ENCODE measurements around the gene NUDT2. TPM values are rescaled to one million over a fixed set of nuclear protein-coding genes. Genes with fewer than 3 reads are reported as not detected.

NUDT2 gene
- total RNA-seq, 2 experiments from 2014 or later = 28.9 to 29.7 TPM

GRCh38 chr9:34376596-34377403 is 47.4 kb downstream of the NUDT2 start, which contains the start of gene MYORG:
TSS of gene MYORG (minus strand) at chr9:34376898. CDS start at chr9:34372943, 3,955 bp downstream.
- Mint-ChIP-seq H3K36me3 (peaks cover 8% of the 10 kb centered on the region), H3K9me3 (ENCODE audit: low read depth) (no peaks in the 10 kb centered on the region), H3K4me1 (peaks cover 40% of the 10 kb centered on the region), H3K4me3 (peak within 1 kb of the TSS; percentile 83), H3K27me3 (peaks cover 4% of the 10 kb centered on the region), H3K27ac (peak within 1 kb of the TSS; percentile 82)
- CTCF ChIA-PET = interaction anchor here (0.7 to 9.7 kb wide), 13 partner anchors 13 to 540 kb away, joined by 3 to 143 read pairs (median 3); partner anchors contain the start of genes ARID3C and DCTN3
- peak; percentile 82 for ATAC-seq
- peak; percentile 99 for DNase-seq

GRCh38 chr9:34377404-34377746 is 48.0 kb downstream of the NUDT2 start:
- Mint-ChIP-seq H3K9me3 (ENCODE audit: low read depth) (no peaks in the 10 kb centered on the region), H3K36me3 (peaks cover 4% of the 10 kb centered on the region), H3K4me1 (peaks cover 40% of the 10 kb centered on the region), H3K27me3 (peaks cover 4% of the 10 kb centered on the region), H3K4me3 (peak overlapping the region; percentile 83), H3K27ac (no peak overlapping the region)
- DNase-seq = no peak
- no peak for ATAC-seq
- CTCF ChIA-PET = interaction anchor here (0.9 to 9.7 kb wide), 14 partner anchors 14 to 540 kb away, joined by 3 to 143 read pairs (median 3); partner anchors contain the start of genes ARID3C, DCTN3 and RPP25L

- H3K4me3 Mint-ChIP-seq = no peak overlapping the region
- ATAC-seq = no peak
- CTCF ChIA-PET = interaction anchor here (0.5 to 9.7 kb wide), 24 partner anchors 8 to 564 kb away, joined by 3 to 143 read pairs (median 4); partner anchors contain the start of genes ARID3C, RPP25L and UBAP2
- no peak overlapping the region for H3K27ac Mint-ChIP-seq
- H3K9me3 Mint-ChIP-seq (ENCODE audit: low read depth) = no peaks in the 10 kb centered on the region
- peaks cover 40% of the 10 kb centered on the region for H3K4me1 Mint-ChIP-seq
- H3K27me3 Mint-ChIP-seq = peaks cover 4% of the 10 kb centered on the region
- no peak for DNase-seq
- H3K36me3 Mint-ChIP-seq = no peaks in the 10 kb centered on the region
These were observed 49.1 kb downstream of the NUDT2 start for GRCh38 chr9:34378376-34379060.

- Mint-ChIP-seq H3K4me3 (peak overlapping the region; percentile 77), H3K36me3 (no peaks in the 10 kb centered on the region), H3K27me3 (peaks cover 4% of the 10 kb centered on the region), H3K9me3 (ENCODE audit: low read depth) (no peaks in the 10 kb centered on the region), H3K4me1 (peaks cover 38% of the 10 kb centered on the region), H3K27ac (peak overlapping the region; percentile 81)
- ATAC-seq (peak; percentile 34), DNase-seq (peak; percentile 96)
- CTCF ChIA-PET = interaction anchor here (0.5 to 9.7 kb wide), 18 partner anchors 9 to 565 kb away, joined by 3 to 143 read pairs (median 4); partner anchors contain the start of gene UBAP2
These were observed 50.1 kb downstream of the NUDT2 start for GRCh38 chr9:34379334-34380033.

- H3K4me3 Mint-ChIP-seq = peak overlapping the region; percentile 77
- peaks cover 38% of the 10 kb centered on the region for H3K4me1 Mint-ChIP-seq
- H3K9me3 Mint-ChIP-seq (ENCODE audit: low read depth) = no peaks in the 10 kb centered on the region
These were observed 50.7 kb downstream of the NUDT2 start for GRCh38 chr9:34380034-34380510.

GRCh38 chr9:34380511-34381315 is 51.3 kb downstream of the NUDT2 start:
- Mint-ChIP-seq H3K27me3 (peaks cover 4% of the 10 kb centered on the region), H3K4me3 (peak overlapping the region; percentile 65), H3K4me1 (peaks cover 33% of the 10 kb centered on the region), H3K27ac (peak overlapping the region; percentile 81), H3K9me3 (ENCODE audit: low read depth) (no peaks in the 10 kb centered on the region), H3K36me3 (no peaks in the 10 kb centered on the region)
- CTCF ChIA-PET = interaction anchor here (0.7 to 9.7 kb wide), 9 partner anchors 16 to 369 kb away, joined by 3 to 143 read pairs (median 3); no protein-coding TSS in a partner anchor
- ATAC-seq = peak; percentile 58
- peak; percentile 87 for DNase-seq

More at GRCh38 chr9:34380034-34380510, 50.7 kb downstream of the NUDT2 start:
- Mint-ChIP-seq H3K27me3 (peaks cover 4% of the 10 kb centered on the region), H3K27ac (peak overlapping the region; percentile 81), H3K36me3 (no peaks in the 10 kb centered on the region)
- ATAC-seq (no peak), DNase-seq (no peak)
- CTCF ChIA-PET = interaction anchor here (1.2 to 9.7 kb wide), 9 partner anchors 15 to 566 kb away, joined by 3 to 143 read pairs (median 6); no protein-coding TSS in a partner anchor

- H3K4me1 Mint-ChIP-seq = peaks cover 27% of the 10 kb centered on the region
- H3K27me3 Mint-ChIP-seq = peaks cover 4% of the 10 kb centered on the region
- no peaks in the 10 kb centered on the region for H3K9me3 Mint-ChIP-seq (ENCODE audit: low read depth)
- peak overlapping the region; percentile 65 for H3K4me3 Mint-ChIP-seq
- H3K36me3 Mint-ChIP-seq = no peaks in the 10 kb centered on the region
- ATAC-seq (no peak), DNase-seq (no peak)
- CTCF ChIA-PET = interaction anchor here (0.8 to 9.7 kb wide), 6 partner anchors 11 to 218 kb away, joined by 3 to 143 read pairs (median 4); no protein-coding TSS in a partner anchor
- no peak overlapping the region for H3K27ac Mint-ChIP-seq
These were observed 52.0 kb downstream of the NUDT2 start for GRCh38 chr9:34381323-34381722.

GRCh38 chr9:34382054-34382453 is 52.7 kb downstream of the NUDT2 start:
- CTCF ChIA-PET = interaction anchor here (1.1 to 9.7 kb wide), 3 partner anchors 11 to 49 kb away, joined by 3 to 143 read pairs (median 4); no protein-coding TSS in a partner anchor
- no peak overlapping the region for H3K27ac Mint-ChIP-seq
- H3K27me3 Mint-ChIP-seq = peaks cover 4% of the 10 kb centered on the region
- ATAC-seq = no peak
- peak; percentile 30 for DNase-seq
- H3K9me3 Mint-ChIP-seq (ENCODE audit: low read depth) = no peaks in the 10 kb centered on the region
- peaks cover 26% of the 10 kb centered on the region for H3K4me1 Mint-ChIP-seq
- no peaks in the 10 kb centered on the region for H3K36me3 Mint-ChIP-seq
- H3K4me3 Mint-ChIP-seq = no peak overlapping the region

- ATAC-seq (no peak), DNase-seq (peak; percentile 25)
- Mint-ChIP-seq H3K4me1 (peaks cover 25% of the 10 kb centered on the region), H3K36me3 (no peaks in the 10 kb centered on the region), H3K9me3 (ENCODE audit: low read depth) (no peaks in the 10 kb centered on the region), H3K27me3 (peaks cover 4% of the 10 kb centered on the region), H3K27ac (no peak overlapping the region), H3K4me3 (no peak overlapping the region)
- CTCF ChIA-PET = interaction anchor here (1.5 kb wide), 1 partner anchor 10 kb away, joined by 4 read pairs; no protein-coding TSS in a partner anchor
These were observed 53.5 kb downstream of the NUDT2 start for GRCh38 chr9:34382879-34383278.

- no peak overlapping the region for H3K27ac Mint-ChIP-seq
- CTCF ChIA-PET = interaction anchor here (1.6 kb wide), 1 partner anchor 20 kb away, joined by 9 read pairs; no protein-coding TSS in a partner anchor
- no peaks in the 10 kb centered on the region for H3K9me3 Mint-ChIP-seq (ENCODE audit: low read depth)
- H3K36me3 Mint-ChIP-seq = no peaks in the 10 kb centered on the region
- peak; percentile 34 for DNase-seq
- H3K4me3 Mint-ChIP-seq = no peak overlapping the region
- H3K4me1 Mint-ChIP-seq = peaks cover 22% of the 10 kb centered on the region
- peaks cover 4% of the 10 kb centered on the region for H3K27me3 Mint-ChIP-seq
- no peak for ATAC-seq
These were observed 54.5 kb downstream of the NUDT2 start for GRCh38 chr9:34383904-34384303.

GRCh38 chr9:34384368-34385165 is 55.2 kb downstream of the NUDT2 start:
- Mint-ChIP-seq H3K9me3 (ENCODE audit: low read depth) (no peaks in the 10 kb centered on the region), H3K4me3 (no peak overlapping the region), H3K36me3 (no peaks in the 10 kb centered on the region), H3K27ac (no peak overlapping the region), H3K4me1 (peaks cover 17% of the 10 kb centered on the region), H3K27me3 (peaks cover 7% of the 10 kb centered on the region)
- ATAC-seq = no peak
- CTCF ChIA-PET = interaction anchor here (0.7 to 1.6 kb wide), 2 partner anchors 19 to 34 kb away, joined by 3 to 9 read pairs; no protein-coding TSS in a partner anchor
- DNase-seq = peak; percentile 31

All from activated CD8-positive, alpha-beta memory T cell treated with anti-CD3 and anti-CD28 coated beads, Interleukin-2, amount 10 ng/mL, durations not matched to agents 7 days and 5 days (primary cell).